ENCODE measurements around the gene FAM124A. TPM values are rescaled to one million over a fixed set of nuclear protein-coding genes. Genes with fewer than 3 reads are reported as not detected.

Gene FAM124A
- total RNA-seq, 1 donor from 2014 or later: 1.5 TPM

GRCh38 chr13:51192348-51192747 lies 29.9 kb upstream of the FAM124A start:
- Mint-ChIP-seq H3K36me3 (ENCODE audit: insufficient read depth) (no peaks in the 10 kb centered on the region), H3K4me1 (ENCODE audit: low read depth) (peaks cover 3% of the 10 kb centered on the region), H3K27ac (no peak overlapping the region), H3K9me3 (ENCODE audit: low read depth) (no peaks in the 10 kb centered on the region), H3K4me3 (ENCODE audit: low read depth) (no peak overlapping the region), H3K27me3 (peaks cover 28% of the 10 kb centered on the region)
- TF ChIP-seq CTCF (IDR thresholded peaks at IDR 0.05; ENCODE audit: unreplicated experiment): no peak
- no peak for DNase-seq (ENCODE audit: low spot score, unreplicated experiment)

GRCh38 chr13:51193387-51193786 lies 28.8 kb upstream of the FAM124A start:
- TF ChIP-seq CTCF (IDR thresholded peaks at IDR 0.05; ENCODE audit: unreplicated experiment): no peak
- H3K27me3 Mint-ChIP-seq: peaks cover 28% of the 10 kb centered on the region
- peaks cover 3% of the 10 kb centered on the region for H3K4me1 Mint-ChIP-seq (ENCODE audit: low read depth)
- no peak overlapping the region for H3K4me3 Mint-ChIP-seq (ENCODE audit: low read depth)
- H3K36me3 Mint-ChIP-seq (ENCODE audit: insufficient read depth): no peaks in the 10 kb centered on the region
- no peak for DNase-seq (ENCODE audit: low spot score, unreplicated experiment)
- no peak overlapping the region for H3K27ac Mint-ChIP-seq
- no peaks in the 10 kb centered on the region for H3K9me3 Mint-ChIP-seq (ENCODE audit: low read depth)

- peaks cover 3% of the 10 kb centered on the region for H3K4me1 Mint-ChIP-seq (ENCODE audit: low read depth)
- no peak overlapping the region for H3K4me3 Mint-ChIP-seq (ENCODE audit: low read depth)
- no peak overlapping the region for H3K27ac Mint-ChIP-seq
- no peak for DNase-seq (ENCODE audit: low spot score, unreplicated experiment)
- no peak for TF ChIP-seq CTCF (IDR thresholded peaks at IDR 0.05; ENCODE audit: unreplicated experiment)
- H3K9me3 Mint-ChIP-seq (ENCODE audit: low read depth): peaks cover 5% of the 10 kb centered on the region
- H3K36me3 Mint-ChIP-seq (ENCODE audit: insufficient read depth): no peaks in the 10 kb centered on the region
- H3K27me3 Mint-ChIP-seq: peaks cover 28% of the 10 kb centered on the region
These were observed 27.3 kb upstream of the FAM124A start for GRCh38 chr13:51194942-51195341.

GRCh38 chr13:51201886-51202285 lies 20.3 kb upstream of the FAM124A start:
- Mint-ChIP-seq H3K36me3 (ENCODE audit: insufficient read depth) (no peaks in the 10 kb centered on the region), H3K27ac (no peak overlapping the region)

GRCh38 chr13:51202477-51203046 lies 19.6 kb upstream of the FAM124A start:
- no peaks in the 10 kb centered on the region for H3K36me3 Mint-ChIP-seq (ENCODE audit: insufficient read depth)
- no peak for DNase-seq (ENCODE audit: low spot score, unreplicated experiment)
- no peak overlapping the region for H3K4me3 Mint-ChIP-seq (ENCODE audit: low read depth)
- H3K27me3 Mint-ChIP-seq: peaks cover 13% of the 10 kb centered on the region
- no peak overlapping the region for H3K27ac Mint-ChIP-seq
- H3K9me3 Mint-ChIP-seq (ENCODE audit: low read depth): peaks cover 11% of the 10 kb centered on the region
- no peaks in the 10 kb centered on the region for H3K4me1 Mint-ChIP-seq (ENCODE audit: low read depth)
- no peak for TF ChIP-seq CTCF (IDR thresholded peaks at IDR 0.05; ENCODE audit: unreplicated experiment)

More at GRCh38 chr13:51201886-51202285, 20.3 kb upstream of the FAM124A start:
- no peak for DNase-seq (ENCODE audit: low spot score, unreplicated experiment)
- H3K27me3 Mint-ChIP-seq: peaks cover 13% of the 10 kb centered on the region
- H3K9me3 Mint-ChIP-seq (ENCODE audit: low read depth): peaks cover 11% of the 10 kb centered on the region
- TF ChIP-seq CTCF (IDR thresholded peaks at IDR 0.05; ENCODE audit: unreplicated experiment): no peak
- no peaks in the 10 kb centered on the region for H3K4me1 Mint-ChIP-seq (ENCODE audit: low read depth)
- H3K4me3 Mint-ChIP-seq (ENCODE audit: low read depth): no peak overlapping the region

Data from progenitor cell of endocrine pancreas (in vitro differentiated cells).